Prostate gland (tissue), 2 donors: ENCODE data around the gene DCD.

Source experiments
- POLR2A ChIP-seq: fragments of 450-650 bp; IDR thresholded peaks from one replicate; pipeline ENCODE4 v1.6.1; 2016; ENCODE audit warnings: antibody characterized with exemption, mild to moderate bottlenecking
- POLR2AphosphoS5 ChIP-seq: sonication (generic); formaldehyde crosslinking; IDR thresholded peaks from one replicate; pipeline ENCODE4 v1.6.1; 2017; ENCODE audit warnings: antibody characterized with exemption
- TF ChIP-seq, protein P1 (sequence below), 4 experiments: fragments of 200-600 bp in 2 of 4; fragments of 450-650 bp in 2 of 4; sonication (generic) in 2 of 4; IDR thresholded peaks; 1 replicate in 3 of 4; 2 replicates in 1 of 4; pipeline ENCODE4 v1.5.1; 2016 to 2019; ENCODE audit warnings: antibody characterized with exemption in 4 of 4, mild to moderate bottlenecking in 2 of 4, moderate library complexity in 2 of 4

- TF ChIP-seq, protein P1, sequence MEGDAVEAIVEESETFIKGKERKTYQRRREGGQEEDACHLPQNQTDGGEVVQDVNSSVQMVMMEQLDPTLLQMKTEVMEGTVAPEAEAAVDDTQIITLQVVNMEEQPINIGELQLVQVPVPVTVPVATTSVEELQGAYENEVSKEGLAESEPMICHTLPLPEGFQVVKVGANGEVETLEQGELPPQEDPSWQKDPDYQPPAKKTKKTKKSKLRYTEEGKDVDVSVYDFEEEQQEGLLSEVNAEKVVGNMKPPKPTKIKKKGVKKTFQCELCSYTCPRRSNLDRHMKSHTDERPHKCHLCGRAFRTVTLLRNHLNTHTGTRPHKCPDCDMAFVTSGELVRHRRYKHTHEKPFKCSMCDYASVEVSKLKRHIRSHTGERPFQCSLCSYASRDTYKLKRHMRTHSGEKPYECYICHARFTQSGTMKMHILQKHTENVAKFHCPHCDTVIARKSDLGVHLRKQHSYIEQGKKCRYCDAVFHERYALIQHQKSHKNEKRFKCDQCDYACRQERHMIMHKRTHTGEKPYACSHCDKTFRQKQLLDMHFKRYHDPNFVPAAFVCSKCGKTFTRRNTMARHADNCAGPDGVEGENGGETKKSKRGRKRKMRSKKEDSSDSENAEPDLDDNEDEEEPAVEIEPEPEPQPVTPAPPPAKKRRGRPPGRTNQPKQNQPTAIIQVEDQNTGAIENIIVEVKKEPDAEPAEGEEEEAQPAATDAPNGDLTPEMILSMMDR (IDR thresholded peaks at IDR 0.05): no peak
- TF ChIP-seq POLR2AphosphoS5 (no peak), POLR2A (no peak)
These were observed 13.4 kb downstream of the DCD start, which contains the start of gene LACRT for GRCh38 chr12:54634795-54635194.
